Stimulated activated CD4-positive, alpha-beta T cell treated with anti-CD3 and anti-CD28 coated beads, TNF-alpha, amount 100 ng/mL, for 1 hour (primary cell): Measurements from ENCODE around the gene ELMO1.

ENCODE experiments used
- DNase-seq, 3 donors: peaks; one replicate each; pipeline ENCODE4 v3.0.0-alpha.2; 2020; ENCODE audit warnings: low read depth in 3 of 3, low spot score in 1 of 3

ELMO1 gene

GRCh38 chr7:36961693-36962092, 487.0 kb downstream of the ELMO1 start:
- DNase-seq = no peak

DNA sequence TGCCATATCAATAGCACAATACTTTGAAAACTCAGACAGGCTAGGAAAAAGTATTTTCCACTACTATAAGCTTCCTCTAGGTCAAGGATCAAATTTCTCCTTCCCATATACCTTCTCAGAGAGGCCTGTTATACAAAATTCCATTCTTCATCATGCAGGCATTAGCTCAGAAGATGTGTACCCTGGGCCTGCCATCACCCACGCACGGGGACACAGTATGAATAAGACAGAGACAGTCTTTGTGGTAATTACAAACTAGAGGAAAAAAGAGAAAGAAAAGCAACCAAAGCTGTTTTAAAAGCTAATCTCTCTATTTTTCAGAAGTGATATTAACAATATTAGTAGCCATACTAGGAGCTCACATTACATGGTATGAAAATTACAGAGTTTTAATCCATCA, 487.6 kb downstream of the ELMO1 start:
- no peak for DNase-seq

- no peak for DNase-seq
These were observed 488.6 kb downstream of the ELMO1 start for GRCh38 chr7:36960105-36960504.

DNA sequence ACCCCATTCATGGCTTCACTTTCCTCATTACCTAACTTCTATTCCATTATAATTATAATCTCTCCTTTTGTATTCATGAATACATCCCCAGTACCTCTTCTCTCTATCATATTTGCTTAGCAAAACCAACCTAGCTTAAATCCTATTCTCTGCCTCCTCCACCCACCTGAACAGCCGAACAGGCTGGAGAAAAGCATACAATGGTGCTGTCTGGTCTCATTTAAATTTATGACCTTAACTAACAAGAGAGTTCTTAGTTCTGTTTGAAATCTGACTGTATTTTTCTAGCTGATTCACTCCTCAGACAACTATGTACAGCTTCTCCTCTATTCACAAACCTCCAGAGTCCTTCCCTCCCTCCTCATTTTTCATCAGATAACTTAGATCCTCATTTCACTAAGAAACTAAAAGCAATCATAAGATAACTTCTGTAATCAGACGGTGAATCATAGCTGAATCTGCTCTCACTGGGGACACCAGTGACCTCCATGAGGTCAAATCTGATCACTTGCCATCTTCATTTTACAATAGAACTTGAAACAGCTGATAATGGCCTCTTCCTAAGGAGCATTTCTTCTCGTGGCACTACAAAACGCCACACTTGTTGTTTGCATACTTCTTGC, 490.4 kb downstream of the ELMO1 start:
- DNase-seq = no peak

DNA sequence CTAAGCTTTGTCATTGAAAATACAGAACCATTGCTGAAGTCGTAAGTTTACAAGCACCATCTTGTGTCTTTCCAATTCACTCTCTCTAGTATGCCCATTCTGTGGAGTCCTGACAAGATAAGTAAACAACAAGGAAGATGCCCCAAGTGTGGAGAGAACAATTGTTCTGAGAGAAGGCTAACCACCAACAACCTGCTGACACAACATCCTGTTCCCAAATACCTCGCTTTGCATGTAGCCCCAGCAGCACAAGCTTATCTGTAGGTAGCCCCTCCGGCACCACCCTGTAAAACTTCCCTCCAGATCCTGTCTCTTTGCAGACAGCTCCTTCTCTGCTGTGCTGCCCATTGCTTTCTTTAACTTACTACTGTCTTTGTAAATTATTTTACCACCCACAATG, 491.0 kb downstream of the ELMO1 start:
- DNase-seq = no peak

DNA sequence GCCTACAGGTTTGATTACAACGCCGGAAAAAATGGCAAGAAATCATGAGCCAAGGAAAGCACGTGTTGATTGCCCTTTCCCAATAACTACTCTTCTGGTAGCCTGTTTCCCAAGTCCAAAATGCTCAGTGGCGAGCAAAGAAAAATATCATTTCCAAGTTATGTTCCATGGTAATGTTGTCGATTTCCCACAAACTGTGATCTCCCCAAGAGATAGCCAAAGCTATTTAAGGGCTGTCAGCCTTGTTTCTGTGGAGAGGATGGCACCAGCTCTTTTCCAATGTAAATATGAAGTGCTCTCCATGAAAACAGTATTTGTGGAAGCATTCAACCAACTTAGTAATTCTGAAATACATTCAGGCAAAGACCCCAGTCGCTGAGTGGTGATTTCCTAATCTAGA, 491.9 kb downstream of the ELMO1 start:
- DNase-seq = no peak

GRCh38 chr7:36955456-36956129, 493.1 kb downstream of the ELMO1 start:
- DNase-seq = no peak

DNA sequence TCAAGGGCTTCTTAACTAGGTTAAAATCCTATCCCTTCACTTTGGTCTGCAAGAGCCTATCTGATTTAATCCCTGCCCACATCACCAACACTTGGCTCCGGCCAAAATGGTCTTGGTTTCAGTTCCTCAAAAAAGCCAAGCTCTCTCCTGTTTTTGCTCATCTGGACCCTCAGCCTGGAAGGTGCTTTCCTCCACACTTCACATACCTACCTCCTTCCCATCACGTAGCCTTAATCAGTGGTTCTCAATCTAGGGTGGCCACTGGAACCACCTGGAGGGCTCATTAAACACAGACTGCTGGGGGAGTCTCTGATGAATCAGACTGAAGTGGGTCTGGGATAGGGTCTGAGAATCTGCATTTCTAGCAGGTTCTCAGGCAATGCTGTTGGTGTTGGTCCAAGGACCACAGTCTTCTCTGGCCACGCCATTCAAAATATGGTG, 497.4 kb downstream of the ELMO1 start:
- DNase-seq = no peak

DNA sequence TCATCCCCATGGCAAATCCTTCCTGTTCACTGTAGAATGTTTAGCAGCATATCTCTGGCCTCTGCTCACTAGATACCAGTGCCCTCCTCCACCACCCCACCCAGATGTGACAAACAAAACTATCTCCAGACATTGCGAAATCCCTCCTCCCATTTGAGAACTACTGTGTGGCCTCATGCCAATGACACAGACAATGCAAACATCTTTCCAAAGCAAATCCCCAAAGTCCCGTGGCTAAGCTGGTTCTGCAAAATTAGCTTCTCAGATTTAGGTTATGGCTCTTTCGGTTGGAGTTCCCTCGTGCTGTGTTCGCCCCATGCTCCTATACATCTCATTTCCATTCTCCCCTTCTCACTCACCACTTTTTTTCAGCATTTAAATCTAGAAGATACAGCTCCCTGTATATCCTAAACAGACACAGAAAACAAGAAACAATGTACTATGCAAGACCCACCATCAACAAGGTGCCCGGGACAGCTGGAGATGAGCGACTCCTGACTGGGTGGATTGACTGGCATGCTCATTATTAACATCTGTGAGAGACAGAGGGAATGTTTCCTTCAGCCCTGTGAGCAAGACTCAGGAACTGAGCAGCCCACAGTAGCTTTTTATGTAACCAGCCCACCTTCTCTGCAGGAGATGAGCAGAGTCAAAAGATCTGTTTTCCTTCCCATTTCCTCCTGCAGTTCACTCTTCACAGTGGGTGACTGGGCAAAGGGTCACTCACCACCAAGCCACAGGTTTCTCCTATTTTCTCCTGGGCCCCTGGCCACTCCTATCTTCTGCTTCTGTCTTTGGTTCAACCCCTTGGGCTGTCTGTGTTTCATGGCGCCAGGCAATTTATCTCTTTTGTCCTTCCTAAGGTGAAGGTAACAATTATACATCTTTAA, 498.7 kb downstream of the ELMO1 start:
- DNase-seq = no peak

- no peak for DNase-seq
These were observed 502.3 kb downstream of the ELMO1 start for GRCh38 chr7:36946401-36946739.

DNA sequence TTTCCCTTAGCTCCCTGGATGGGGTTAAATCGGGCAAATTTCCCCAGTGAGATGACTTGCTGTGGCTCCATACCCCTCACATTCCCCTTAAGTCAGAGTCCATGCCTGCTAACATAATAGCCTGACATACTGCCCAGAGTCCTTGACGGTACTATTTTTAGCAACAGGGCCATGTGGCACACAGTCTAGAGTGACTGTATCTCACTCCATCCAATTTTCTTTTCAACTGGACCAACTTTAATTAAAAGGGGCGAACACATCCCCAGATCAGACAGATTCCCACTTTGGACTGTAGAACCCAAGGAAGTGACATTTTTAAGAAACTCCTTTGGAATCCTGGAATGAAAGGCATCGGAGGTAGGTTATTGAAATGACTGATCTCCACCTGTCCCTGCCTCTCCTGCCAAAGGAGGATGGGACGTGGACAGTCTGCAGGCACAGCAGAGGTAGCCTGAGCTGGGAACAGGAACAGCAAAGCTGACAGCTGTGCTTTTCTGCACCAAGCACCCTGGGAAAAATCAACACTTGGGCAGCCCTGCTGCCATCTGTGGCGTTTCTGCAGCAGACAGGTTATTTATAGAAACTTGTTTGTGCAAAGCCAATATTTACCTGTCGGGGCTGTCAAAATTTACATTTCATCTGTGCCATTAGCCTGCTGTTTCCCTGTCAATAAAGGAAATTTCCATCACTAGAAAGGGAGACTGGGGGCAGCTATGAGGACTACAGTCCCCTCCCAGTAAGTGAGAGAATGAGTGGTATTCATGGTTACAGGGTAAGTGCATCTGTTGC, 502.9 kb downstream of the ELMO1 start:
- DNase-seq = no peak

- DNase-seq = no peak
These were observed 503.8 kb downstream of the ELMO1 start for GRCh38 chr7:36944838-36945237.

GRCh38 chr7:36943591-36944435, 504.9 kb downstream of the ELMO1 start:
- no peak for DNase-seq

GRCh38 chr7:36942955-36943354, 505.7 kb downstream of the ELMO1 start:
- no peak for DNase-seq

DNA sequence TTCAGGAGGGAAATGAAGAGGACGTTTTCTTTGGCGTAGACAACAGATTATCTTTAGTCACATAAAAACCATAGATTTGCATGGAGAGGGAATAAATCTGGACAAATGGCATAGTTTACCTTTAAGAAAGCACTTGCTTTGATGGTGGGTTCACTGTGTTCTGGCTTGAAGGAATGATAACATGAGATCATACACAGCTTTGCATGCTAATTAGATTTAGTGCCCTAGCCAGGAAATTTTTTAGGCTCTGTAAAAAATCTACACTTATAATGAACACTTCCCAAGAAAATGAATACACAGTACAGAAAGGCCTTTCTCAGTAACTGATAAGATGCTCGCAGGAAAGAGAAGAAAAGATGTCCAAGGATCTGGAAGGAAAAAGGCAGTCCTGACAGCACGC, 506.1 kb downstream of the ELMO1 start:
- no peak for DNase-seq

- DNase-seq = no peak
These were observed 506.6 kb downstream of the ELMO1 start for GRCh38 chr7:36942025-36942424.

- no peak for DNase-seq
These were observed 507.3 kb downstream of the ELMO1 start for GRCh38 chr7:36941359-36941758.

GRCh38 chr7:36939816-36940215, 508.8 kb downstream of the ELMO1 start:
- DNase-seq = no peak

DNA sequence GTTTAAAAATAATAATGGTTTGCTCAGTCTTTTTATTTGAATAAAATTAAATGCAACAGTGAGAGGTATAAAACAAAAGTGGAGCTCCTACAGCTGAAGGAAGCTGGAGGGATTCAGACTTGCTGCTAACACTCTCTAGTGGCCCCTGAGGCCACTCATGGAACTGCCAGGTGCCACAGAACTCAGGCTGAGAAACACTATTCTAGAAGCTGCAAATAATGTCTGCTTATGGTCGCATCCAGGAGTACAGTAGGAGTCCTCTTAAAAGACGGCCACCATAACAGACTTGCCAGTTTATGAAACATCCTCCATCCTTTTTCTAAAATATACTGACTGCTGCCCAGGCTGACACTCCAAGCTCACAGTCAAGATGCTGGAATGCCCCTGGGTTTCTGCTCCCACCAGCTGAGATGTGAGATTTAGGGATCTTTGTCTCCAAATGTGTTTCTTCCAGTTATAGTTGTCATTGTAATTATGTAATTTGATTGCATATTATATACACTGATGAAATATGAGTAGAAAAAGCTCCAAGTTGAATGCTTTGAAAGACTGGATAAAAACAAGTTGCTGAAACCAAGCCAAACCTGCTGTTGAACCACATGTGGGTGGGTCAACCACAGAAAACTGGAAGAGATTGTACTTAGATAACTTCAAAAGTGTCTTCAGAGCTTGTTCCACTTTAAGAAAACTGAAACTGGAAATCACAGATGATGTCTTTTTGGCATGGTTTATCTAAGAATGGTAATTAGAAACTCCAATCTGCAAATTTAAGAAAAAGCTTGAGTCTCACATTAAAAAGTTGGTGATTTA, 510.7 kb downstream of the ELMO1 start:
- DNase-seq = no peak

GRCh38 chr7:36931892-36932291, 516.8 kb downstream of the ELMO1 start:
- DNase-seq = no peak
